Measurements from ENCODE around the gene PDXK. TPM values are rescaled to one million over a fixed set of nuclear protein-coding genes. Genes with fewer than 3 reads are reported as not detected.
A peak's percentile ranks its signal among the peaks of the same experiment; 100 is the strongest.
"Not testable (repeated sequence)": the region's sequence is repeated elsewhere in the genome, so short reads cannot be mapped to it uniquely, and the experiment has no call there.

Gene PDXK
- total RNA-seq, 1 experiment from 2014 or later = 175 TPM

- TF ChIP-seq EZH2 (IDR thresholded peaks at IDR 0.05; ENCODE audit: low read depth) = no peak
- TF ChIP-seq CTCF (conservative IDR thresholded peaks at IDR 0.05) = no peak
- Histone ChIP-seq H3K4me2 (no peak overlapping the region), H4K20me1 (ENCODE audit: insufficient read depth) (no peaks in the 10 kb centered on the region), H3K9me2 (ENCODE audit: insufficient read depth) (no peaks in the 10 kb centered on the region), H3K27ac (no peak overlapping the region), H3K79me2 (ENCODE audit: low read depth) (no peaks in the 10 kb centered on the region), H3K36me3 (ENCODE audit: low read depth) (no peaks in the 10 kb centered on the region), H3K4me3 (no peak overlapping the region), H3K4me1 (replicated peaks; ENCODE audit: insufficient read depth) (peaks cover 12% of the 10 kb centered on the region), H3K9me3 (ENCODE audit: insufficient read depth, low read depth) (no peaks in the 10 kb centered on the region), H2AFZ (no peak overlapping the region), H3K27me3 (ENCODE audit: insufficient read depth, low read depth) (no peaks in the 10 kb centered on the region), H3F3A (ENCODE audit: insufficient read depth, low read depth) (peaks cover 10% of the 10 kb centered on the region)
- intact Hi-C loops (cut with micrococcal nuclease; ENCODE audit: unreplicated experiment) = no loop called here
- BruUV-seq (replicated peaks) = no TSS peak
- DNase-seq = no peak
- ChIA-PET POLR2A (ENCODE audit: unreplicated experiment) (no interaction called here), CTCF (no interaction called here)
Observed at GRCh38 chr21:43707462-43707861, 11.5 kb upstream of the PDXK start.

DNA sequence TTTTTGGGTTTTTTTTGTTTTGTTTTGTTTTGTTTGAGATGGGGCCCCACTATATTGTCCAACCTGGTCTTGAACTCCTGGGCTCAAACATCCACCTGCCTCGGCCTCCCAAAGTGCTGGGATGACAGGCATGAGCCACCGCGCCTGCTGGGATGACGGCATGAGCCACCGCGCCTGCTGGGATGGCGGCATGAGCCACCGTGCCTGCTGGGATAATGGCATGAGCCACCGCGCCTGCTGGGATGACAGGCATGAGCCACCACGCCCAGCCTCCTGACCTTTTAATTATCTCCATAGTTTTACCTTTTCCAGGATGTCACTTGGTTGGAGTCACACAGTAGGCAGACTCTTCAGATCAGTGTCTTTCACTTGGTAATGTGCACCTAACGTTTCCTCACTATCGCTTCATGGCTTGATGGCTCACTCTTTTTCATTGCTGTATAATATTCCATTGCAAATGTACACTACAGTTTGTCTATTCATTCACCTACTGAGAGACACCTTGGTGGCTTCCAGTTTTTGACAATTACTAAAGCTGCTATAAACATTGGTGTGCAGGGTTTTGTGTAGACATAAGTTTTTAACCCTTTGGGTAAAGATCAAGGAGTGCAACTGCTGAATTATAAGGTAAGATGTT is 10.1 kb upstream of the PDXK start:
- Histone ChIP-seq H3K27ac (no peak overlapping the region), H2AFZ (no peak overlapping the region), H3K36me3 (ENCODE audit: low read depth) (no peaks in the 10 kb centered on the region), H3F3A (ENCODE audit: insufficient read depth, low read depth) (peaks cover 24% of the 10 kb centered on the region), H3K4me1 (replicated peaks; ENCODE audit: insufficient read depth) (peaks cover 26% of the 10 kb centered on the region), H3K4me3 (no peak overlapping the region), H3K27me3 (ENCODE audit: insufficient read depth, low read depth) (no peaks in the 10 kb centered on the region), H3K9me2 (ENCODE audit: insufficient read depth) (no peaks in the 10 kb centered on the region), H3K9me3 (ENCODE audit: insufficient read depth, low read depth) (no peaks in the 10 kb centered on the region), H3K4me2 (no peak overlapping the region), H4K20me1 (ENCODE audit: insufficient read depth) (no peaks in the 10 kb centered on the region), H3K79me2 (ENCODE audit: low read depth) (no peaks in the 10 kb centered on the region)
- POLR2A ChIA-PET (ENCODE audit: unreplicated experiment) = no interaction called here
- TF ChIP-seq EZH2 (IDR thresholded peaks at IDR 0.05; ENCODE audit: low read depth) = no peak
- no peak for TF ChIP-seq CTCF (conservative IDR thresholded peaks at IDR 0.05)
- intact Hi-C loops (cut with micrococcal nuclease; ENCODE audit: unreplicated experiment) = no loop called here
- DNase-seq = no peak
- no TSS peak for BruUV-seq (replicated peaks)
- CTCF ChIA-PET = no interaction called here

DNA sequence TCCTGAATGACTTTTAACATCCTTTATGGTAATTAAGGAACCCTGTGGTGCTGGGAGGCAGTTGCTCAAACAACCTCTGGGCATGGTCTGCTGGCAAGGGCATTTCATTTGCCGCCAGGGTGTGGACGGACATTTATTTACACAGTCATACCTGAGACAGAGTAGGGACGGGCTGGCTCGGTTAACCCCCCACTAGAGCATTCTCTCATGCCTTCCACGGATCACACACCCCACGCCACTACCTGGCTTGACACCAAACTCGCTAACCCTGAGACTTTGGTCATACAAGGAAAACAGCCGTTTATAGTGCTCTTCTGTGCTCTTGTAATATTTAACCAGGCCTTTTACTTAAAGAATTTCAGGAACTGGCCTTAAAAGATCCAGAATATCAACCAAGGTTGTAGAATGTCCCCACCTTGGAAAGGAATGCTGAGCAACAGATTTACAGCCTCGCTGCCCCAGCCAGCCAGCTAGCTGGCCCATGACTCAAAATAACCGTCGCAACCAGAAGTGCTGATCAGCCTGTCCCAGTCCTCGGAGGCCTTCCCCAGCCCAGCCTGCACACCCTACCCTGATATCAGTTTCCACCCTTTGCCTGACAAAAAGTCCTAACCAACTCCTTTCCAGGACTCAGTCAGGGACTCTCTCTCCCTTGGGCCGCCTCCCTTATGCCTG is 6.5 kb upstream of the PDXK start:
- H3K4me2 ChIP-seq = peak overlapping the region; percentile 96
- H3K27ac ChIP-seq = peak overlapping the region; percentile 100
- H3K9me2 ChIP-seq (ENCODE audit: insufficient read depth) = no peaks in the 10 kb centered on the region
- H2AFZ ChIP-seq = peak overlapping the region; percentile 77
- DNase-seq = peak; percentile 84 to 94
- no peaks in the 10 kb centered on the region for H3K36me3 ChIP-seq (ENCODE audit: low read depth)
- peaks cover 29% of the 10 kb centered on the region for H3K4me1 ChIP-seq (replicated peaks; ENCODE audit: insufficient read depth)
- no peaks in the 10 kb centered on the region for H3K27me3 ChIP-seq (ENCODE audit: insufficient read depth, low read depth)
- no peaks in the 10 kb centered on the region for H3K79me2 ChIP-seq (ENCODE audit: low read depth)
- intact Hi-C loops (cut with micrococcal nuclease; ENCODE audit: unreplicated experiment) = loop anchor here (5.0 kb wide), 2 partner anchors 55 to 75 kb away; partner anchors contain the start of genes HSF2BP, RRP1 and RRP1B
- BruUV-seq (replicated peaks) = no TSS peak
- CTCF ChIA-PET = no interaction called here
- TF ChIP-seq CTCF (conservative IDR thresholded peaks at IDR 0.05) = no peak
- TF ChIP-seq EZH2 (IDR thresholded peaks at IDR 0.05; ENCODE audit: low read depth) = no peak
- H3F3A ChIP-seq (ENCODE audit: insufficient read depth, low read depth) = peaks cover 28% of the 10 kb centered on the region
- POLR2A ChIA-PET (ENCODE audit: unreplicated experiment) = interaction anchor here (0.5 to 0.7 kb wide), 2 partner anchors 15 to 57 kb away, joined by 3 to 7 read pairs; no protein-coding TSS in a partner anchor
- H4K20me1 ChIP-seq (ENCODE audit: insufficient read depth) = no peaks in the 10 kb centered on the region
- peak overlapping the region; percentile 72; the same call in 1 of the 2 replicates for H3K4me3 ChIP-seq
- H3K9me3 ChIP-seq (ENCODE audit: insufficient read depth, low read depth) = no peaks in the 10 kb centered on the region

DNA sequence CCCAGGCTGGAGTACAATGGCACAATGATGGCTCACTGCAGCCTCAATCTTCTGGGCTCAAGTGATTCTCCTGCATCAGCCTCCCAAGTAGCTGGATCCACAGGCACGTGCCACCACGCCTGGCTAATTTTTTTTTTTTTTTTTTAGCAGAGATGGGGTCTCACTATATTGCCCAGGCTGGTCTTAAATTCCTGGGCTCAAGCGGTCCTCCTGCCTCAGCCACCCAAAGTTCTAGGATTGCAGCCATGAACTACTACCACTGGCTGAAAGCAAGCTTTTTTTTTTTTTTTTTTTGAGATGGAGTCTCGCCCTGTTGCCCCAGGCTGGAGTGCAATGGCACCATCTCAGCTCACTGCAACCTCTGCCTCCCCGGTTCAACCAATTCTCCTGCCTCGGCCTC is 5.8 kb upstream of the PDXK start:
- H4K20me1 ChIP-seq (ENCODE audit: insufficient read depth); DNase-seq; H3K27me3 ChIP-seq (ENCODE audit: insufficient read depth, low read depth); H3K36me3 ChIP-seq (ENCODE audit: low read depth); H3K79me2 ChIP-seq (ENCODE audit: low read depth); H2AFZ ChIP-seq; H3K9me3 ChIP-seq (ENCODE audit: insufficient read depth, low read depth); H3K9me2 ChIP-seq (ENCODE audit: insufficient read depth): not testable (repeated sequence)
- Histone ChIP-seq H3K4me2 (peak overlapping the region; percentile 96), H3F3A (ENCODE audit: insufficient read depth, low read depth) (peaks cover 28% of the 10 kb centered on the region), H3K4me1 (replicated peaks; ENCODE audit: insufficient read depth) (peaks cover 32% of the 10 kb centered on the region), H3K4me3 (peak overlapping the region; percentile 72; the same call in 1 of the 2 replicates), H3K27ac (peak overlapping the region; percentile 100)
- ChIA-PET CTCF (interaction anchor here (0.7 kb wide), 1 partner anchor 17 kb away, joined by 4 read pairs; no protein-coding TSS in a partner anchor), POLR2A (ENCODE audit: unreplicated experiment) (interaction anchor here (0.6 kb wide), 1 partner anchor 15 kb away, joined by 29 read pairs; no protein-coding TSS in a partner anchor)
- TSS peak; percentile 83 for BruUV-seq (replicated peaks)
- intact Hi-C loops (cut with micrococcal nuclease; ENCODE audit: unreplicated experiment) = loop anchor here (5.0 kb wide), 2 partner anchors 56 to 74 kb away; partner anchors contain the start of genes HSF2BP, RRP1 and RRP1B

Measured in PC-9 (cell line).